ENCODE data around the gene DUSP18.
"Not testable (repeated sequence)": the region's sequence is repeated elsewhere in the genome, so short reads cannot be mapped to it uniquely, and the experiment has no call there.

DUSP18 gene

DNA sequence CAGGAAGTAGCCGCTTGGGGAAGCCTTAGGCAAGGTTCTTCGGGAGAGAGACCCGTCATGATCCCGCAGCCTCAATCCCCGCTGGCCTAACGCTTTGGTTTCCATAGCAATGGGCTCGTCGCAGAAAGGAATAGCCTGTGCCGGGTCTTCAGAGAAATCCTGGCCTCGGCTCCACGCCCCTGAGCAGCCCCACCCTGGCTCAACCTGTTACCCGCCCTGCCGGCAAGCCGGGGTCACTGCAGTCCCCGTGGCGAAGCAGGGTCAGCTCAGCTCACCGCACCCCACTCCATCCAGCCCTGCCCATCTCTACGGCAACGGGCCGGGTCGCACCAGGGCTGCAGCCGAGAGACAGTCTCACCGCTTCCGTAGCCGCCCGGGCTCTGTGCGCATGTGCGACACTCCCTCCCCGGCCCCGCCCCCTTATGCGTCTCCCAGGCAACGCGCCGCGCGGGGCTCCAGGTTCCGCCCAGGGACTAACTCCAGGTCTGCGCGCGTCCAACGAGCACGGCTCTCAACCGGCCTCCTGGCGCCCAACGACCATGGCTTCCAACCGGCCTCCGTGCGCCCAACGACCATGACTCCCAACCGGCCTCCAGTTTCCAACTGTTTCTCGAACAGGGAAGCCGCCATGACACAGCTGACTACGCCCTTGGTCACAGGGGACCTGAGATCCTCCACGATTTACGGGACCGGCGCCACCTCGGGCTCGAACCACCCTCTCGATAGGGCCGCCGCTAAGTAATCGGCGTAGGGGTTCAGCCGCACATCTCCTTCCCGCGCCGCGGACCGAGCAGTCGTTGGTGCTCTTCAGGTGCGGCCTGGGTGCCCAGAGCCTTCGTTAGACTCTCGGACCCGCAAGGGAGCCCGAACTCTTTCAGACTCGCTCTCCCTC, at the start of gene DUSP18:
TSS of gene DUSP18 (minus strand) at position 382 of the 892 bp plus-strand sequence. CDS start 3,872 bp downstream, outside the sequence.
- Histone ChIP-seq H3K4me1 (ENCODE audit: insufficient read depth, insufficient read length) (peaks cover 4% of the 10 kb centered on the region), H3K9ac (ENCODE audit: insufficient read length, low read depth) (peak within 1 kb of the TSS; percentile 84), H3K4me3 (ENCODE audit: insufficient read length, low read depth) (peak within 1 kb of the TSS; percentile 74), H3K36me3 (ENCODE audit: insufficient read depth, insufficient read length, low read length) (peaks cover 10% of the 10 kb centered on the region), H3K27me3 (ENCODE audit: insufficient read depth, insufficient read length) (peaks cover 4% of the 10 kb centered on the region), H3K9me3 (ENCODE audit: insufficient read depth, low read length) (no peaks in the 10 kb centered on the region)
- no peak for TF ChIP-seq ZNF274 (IDR thresholded peaks at IDR 0.05; ENCODE audit: low read depth, low read length)
- no peak for TF ChIP-seq SUZ12 (IDR thresholded peaks at IDR 0.05; ENCODE audit: extremely low read depth, insufficient read depth, insufficient read length)
- no peak for TF ChIP-seq YY1 (IDR thresholded peaks at IDR 0.05; ENCODE audit: insufficient read depth, insufficient read length)
- DNase-seq (ENCODE audit: low read depth, low spot score): peak; percentile 85

DNA sequence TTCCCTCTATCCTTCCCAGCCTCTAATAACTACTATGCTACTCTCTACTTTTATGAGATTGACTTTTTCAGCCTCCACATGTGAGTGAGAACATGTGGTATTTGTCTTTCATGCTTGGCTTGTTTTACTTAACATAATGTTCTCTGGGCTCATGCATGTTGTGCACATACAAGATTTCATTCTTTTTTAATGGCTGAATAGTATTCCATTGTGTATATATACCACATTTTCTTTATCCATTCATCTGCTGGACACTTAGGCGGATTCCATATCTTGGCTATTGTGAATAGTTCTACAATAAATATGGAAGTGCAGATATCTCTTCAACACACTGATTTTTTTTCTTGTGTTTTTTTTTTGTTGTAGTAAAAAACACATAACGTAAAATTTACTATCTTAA, 46.4 kb upstream of the DUSP18 start:
- Histone ChIP-seq H3K9ac (ENCODE audit: insufficient read length, low read depth) (no peak overlapping the region), H3K4me3 (ENCODE audit: insufficient read length, low read depth) (no peak overlapping the region), H3K27me3 (ENCODE audit: insufficient read depth, insufficient read length) (no peaks in the 10 kb centered on the region), H3K4me1 (ENCODE audit: insufficient read depth, insufficient read length) (no peaks in the 10 kb centered on the region), H3K9me3 (ENCODE audit: insufficient read depth, low read length) (no peaks in the 10 kb centered on the region), H3K36me3 (ENCODE audit: insufficient read depth, insufficient read length, low read length) (no peaks in the 10 kb centered on the region)
- no peak for DNase-seq (ENCODE audit: low read depth, low spot score)
- TF ChIP-seq SUZ12 (IDR thresholded peaks at IDR 0.05; ENCODE audit: extremely low read depth, insufficient read depth, insufficient read length) (no peak), YY1 (IDR thresholded peaks at IDR 0.05; ENCODE audit: insufficient read depth, insufficient read length) (no peak)

DNA sequence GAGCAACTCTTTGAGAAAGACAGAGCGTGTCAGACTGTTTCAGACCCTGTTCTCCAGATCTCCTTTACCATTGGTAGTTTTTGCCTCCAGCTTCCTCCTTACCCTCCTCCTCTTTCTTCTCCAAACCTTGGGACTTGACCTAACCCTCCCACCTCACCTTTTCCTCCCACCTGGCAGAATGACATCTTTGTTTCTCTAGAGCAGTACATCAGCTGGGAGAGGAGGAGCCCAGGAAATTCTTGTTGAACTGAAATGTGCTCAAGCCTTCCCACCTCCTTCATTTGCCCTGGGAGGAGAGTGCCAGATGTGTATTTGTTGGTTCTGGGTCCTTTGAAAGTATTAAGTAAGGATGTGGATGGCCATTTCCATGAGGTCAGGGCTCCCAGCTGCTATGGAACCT, 44.4 kb upstream of the DUSP18 start:
- Histone ChIP-seq H3K4me3 (ENCODE audit: insufficient read length, low read depth) (no peak overlapping the region), H3K27me3 (ENCODE audit: insufficient read depth, insufficient read length) (no peaks in the 10 kb centered on the region), H3K4me1 (ENCODE audit: insufficient read depth, insufficient read length) (no peaks in the 10 kb centered on the region), H3K9me3 (ENCODE audit: insufficient read depth, low read length) (no peaks in the 10 kb centered on the region), H3K36me3 (ENCODE audit: insufficient read depth, insufficient read length, low read length) (no peaks in the 10 kb centered on the region), H3K9ac (ENCODE audit: insufficient read length, low read depth) (no peak overlapping the region)
- DNase-seq (ENCODE audit: low read depth, low spot score): no peak
- no peak for TF ChIP-seq ZNF274 (IDR thresholded peaks at IDR 0.05; ENCODE audit: low read depth, low read length)
- no peak for TF ChIP-seq YY1 (IDR thresholded peaks at IDR 0.05; ENCODE audit: insufficient read depth, insufficient read length)
- no peak for TF ChIP-seq SUZ12 (IDR thresholded peaks at IDR 0.05; ENCODE audit: extremely low read depth, insufficient read depth, insufficient read length)

DNA sequence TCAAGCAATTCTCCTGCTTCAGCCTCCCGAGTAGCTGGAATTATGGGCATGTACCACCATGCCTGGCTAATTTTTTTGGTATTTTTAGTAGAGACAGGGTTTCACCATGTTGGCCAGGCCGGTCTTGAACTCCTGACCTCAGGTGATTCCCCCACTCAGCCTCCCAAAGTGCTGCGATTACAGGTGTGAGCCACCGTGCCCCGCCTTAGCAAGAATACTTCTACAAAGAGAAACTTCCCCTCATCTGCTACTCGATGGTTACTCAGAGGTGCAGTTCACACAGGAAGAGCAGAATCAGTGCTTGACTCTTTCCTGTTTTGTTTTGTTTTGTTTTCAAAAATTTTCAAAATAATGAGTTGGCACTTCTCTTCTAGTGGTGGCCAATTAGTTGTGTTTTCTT, 42.3 kb upstream of the DUSP18 start:
- H3K36me3 ChIP-seq (ENCODE audit: insufficient read depth, insufficient read length, low read length); DNase-seq (ENCODE audit: low read depth, low spot score); H3K27me3 ChIP-seq (ENCODE audit: insufficient read depth, insufficient read length); H3K4me3 ChIP-seq (ENCODE audit: insufficient read length, low read depth); H3K9ac ChIP-seq (ENCODE audit: insufficient read length, low read depth); H3K9me3 ChIP-seq (ENCODE audit: insufficient read depth, low read length): not testable (repeated sequence)
- peaks cover 12% of the 10 kb centered on the region for H3K4me1 ChIP-seq (ENCODE audit: insufficient read depth, insufficient read length)

DNA sequence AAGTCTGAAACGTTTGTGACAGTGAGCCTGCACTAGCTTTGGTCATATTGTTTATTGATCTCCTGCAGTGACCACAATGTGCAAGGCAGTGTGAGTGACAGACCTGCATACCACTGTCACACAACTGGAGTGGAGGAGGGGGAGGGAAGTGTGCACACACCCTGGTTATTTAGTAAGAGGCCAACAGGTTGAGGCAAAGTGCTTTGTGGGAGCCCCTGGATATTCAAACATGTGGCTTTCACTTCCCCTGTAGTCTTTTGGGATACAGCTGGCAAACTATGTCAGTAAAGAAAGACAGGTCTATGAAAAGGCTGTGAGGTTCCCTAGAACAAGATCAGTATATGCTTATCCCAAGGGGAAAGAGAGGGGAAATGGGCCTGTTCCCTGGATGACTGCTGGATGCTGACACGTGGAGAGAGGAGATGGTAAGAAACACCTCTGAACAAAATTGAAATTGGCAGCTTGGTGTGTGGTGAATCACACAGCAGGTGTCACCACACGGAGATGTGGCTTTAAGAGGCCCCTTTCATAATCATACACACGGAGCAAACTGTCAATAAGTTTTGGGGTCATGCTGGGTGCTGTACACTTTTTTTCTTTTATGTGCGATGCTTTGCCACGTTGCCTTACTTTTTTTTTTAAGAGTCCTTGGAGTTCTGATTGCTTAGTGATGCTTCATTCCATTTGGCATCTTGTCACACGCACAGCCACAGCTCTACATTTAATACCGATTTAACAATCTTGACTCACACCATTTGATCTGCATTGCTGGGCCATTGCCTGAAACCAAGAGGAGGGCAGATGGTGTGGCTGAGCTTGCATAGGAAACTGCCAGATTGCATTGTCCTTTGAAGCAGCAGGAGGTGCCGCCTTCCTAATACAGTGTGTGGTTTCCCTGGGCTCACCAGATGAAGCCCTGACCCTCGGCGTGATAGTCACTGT, 38.3 kb upstream of the DUSP18 start:
- H3K4me3 ChIP-seq (ENCODE audit: insufficient read length, low read depth): no peak overlapping the region
- no peaks in the 10 kb centered on the region for H3K36me3 ChIP-seq (ENCODE audit: insufficient read depth, insufficient read length, low read length)
- no peaks in the 10 kb centered on the region for H3K27me3 ChIP-seq (ENCODE audit: insufficient read depth, insufficient read length)
- H3K9ac ChIP-seq (ENCODE audit: insufficient read length, low read depth): no peak overlapping the region
- H3K9me3 ChIP-seq (ENCODE audit: insufficient read depth, low read length): no peaks in the 10 kb centered on the region
- peaks cover 15% of the 10 kb centered on the region for H3K4me1 ChIP-seq (ENCODE audit: insufficient read depth, insufficient read length)
- TF ChIP-seq ZNF274 (IDR thresholded peaks at IDR 0.05; ENCODE audit: low read depth, low read length) (no peak), SUZ12 (IDR thresholded peaks at IDR 0.05; ENCODE audit: extremely low read depth, insufficient read depth, insufficient read length) (no peak), YY1 (IDR thresholded peaks at IDR 0.05; ENCODE audit: insufficient read depth, insufficient read length) (no peak)
- no peak for DNase-seq (ENCODE audit: low read depth, low spot score)

DNA sequence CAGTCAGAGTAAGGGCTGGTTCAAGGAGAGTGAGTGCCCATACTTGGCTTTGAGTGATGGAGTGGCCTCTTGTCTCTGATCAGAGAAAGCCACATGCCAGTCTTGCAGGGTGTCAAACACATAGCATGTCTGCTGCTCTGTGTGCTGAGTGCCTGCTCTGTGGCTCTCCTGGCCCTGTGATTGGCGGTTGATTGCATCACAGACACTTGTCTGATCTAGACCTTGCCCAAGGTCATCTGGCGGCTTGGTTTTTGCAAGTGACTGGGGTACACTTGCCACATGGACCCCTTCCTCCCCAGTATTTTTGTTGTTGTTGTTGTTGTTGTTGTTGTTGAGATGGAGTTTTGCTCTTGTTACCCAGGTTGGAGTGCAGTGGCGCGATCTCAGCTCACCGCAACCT, 37.3 kb upstream of the DUSP18 start:
- DNase-seq (ENCODE audit: low read depth, low spot score): no peak
- no peaks in the 10 kb centered on the region for H3K9me3 ChIP-seq (ENCODE audit: insufficient read depth, low read length)
- no peaks in the 10 kb centered on the region for H3K36me3 ChIP-seq (ENCODE audit: insufficient read depth, insufficient read length, low read length)
- H3K9ac ChIP-seq (ENCODE audit: insufficient read length, low read depth): no peak overlapping the region
- peaks cover 15% of the 10 kb centered on the region for H3K4me1 ChIP-seq (ENCODE audit: insufficient read depth, insufficient read length)
- no peak overlapping the region for H3K4me3 ChIP-seq (ENCODE audit: insufficient read length, low read depth)
- H3K27me3 ChIP-seq (ENCODE audit: insufficient read depth, insufficient read length): no peaks in the 10 kb centered on the region
- TF ChIP-seq SUZ12 (IDR thresholded peaks at IDR 0.05; ENCODE audit: extremely low read depth, insufficient read depth, insufficient read length) (no peak), YY1 (IDR thresholded peaks at IDR 0.05; ENCODE audit: insufficient read depth, insufficient read length) (no peak), ZNF274 (IDR thresholded peaks at IDR 0.05; ENCODE audit: low read depth, low read length) (no peak)

DNA sequence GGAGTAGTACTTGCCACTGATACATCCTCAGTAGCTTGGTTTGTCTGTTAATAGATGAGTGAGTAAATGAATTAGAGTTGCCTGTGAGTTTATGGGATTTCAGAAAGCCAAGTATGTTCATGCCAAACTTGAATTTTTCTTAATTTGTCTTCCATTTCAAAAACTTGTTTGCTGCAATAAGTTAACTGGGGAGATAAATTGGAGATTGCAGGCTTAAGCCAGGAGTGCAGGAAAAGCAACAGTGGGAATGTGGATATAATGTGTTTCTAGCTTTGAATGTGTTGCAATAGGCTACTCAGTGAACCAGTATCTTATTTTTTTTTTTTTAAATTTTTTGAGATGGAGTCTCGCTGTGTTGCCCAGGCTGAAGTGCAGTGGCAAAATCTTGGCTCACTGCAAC, 35.2 kb upstream of the DUSP18 start:
- Histone ChIP-seq H3K9ac (ENCODE audit: insufficient read length, low read depth) (no peak overlapping the region), H3K4me1 (ENCODE audit: insufficient read depth, insufficient read length) (peaks cover 15% of the 10 kb centered on the region), H3K9me3 (ENCODE audit: insufficient read depth, low read length) (no peaks in the 10 kb centered on the region), H3K36me3 (ENCODE audit: insufficient read depth, insufficient read length, low read length) (no peaks in the 10 kb centered on the region), H3K4me3 (ENCODE audit: insufficient read length, low read depth) (no peak overlapping the region), H3K27me3 (ENCODE audit: insufficient read depth, insufficient read length) (no peaks in the 10 kb centered on the region)
- DNase-seq (ENCODE audit: low read depth, low spot score): no peak
- TF ChIP-seq ZNF274 (IDR thresholded peaks at IDR 0.05; ENCODE audit: low read depth, low read length) (no peak), YY1 (IDR thresholded peaks at IDR 0.05; ENCODE audit: insufficient read depth, insufficient read length) (no peak), SUZ12 (IDR thresholded peaks at IDR 0.05; ENCODE audit: extremely low read depth, insufficient read depth, insufficient read length) (no peak)
